BJ (cell line): ENCODE data around the gene ALAS1. TPM values are rescaled to one million over a fixed set of nuclear protein-coding genes. Genes with fewer than 3 reads are reported as not detected.

Experiments
- CTCF ChIA-PET: fragments of 350-600 bp; formaldehyde crosslinking; extraction: SDS; loops from one replicate; lab custom pipeline; 2021; ENCODE audit warnings: antibody characterized with exemption, inconsistent platforms; lab: Yijun Ruan, JAX
- POLR2A ChIA-PET: fragments of 300-600 bp; sonication (Branson Sonifier 250); formaldehyde crosslinking; extraction: SDS; loops from one replicate; lab custom pipeline; 2021; ENCODE audit warnings: antibody characterized with exemption; lab: Charles Lee
- DNase-seq: peaks from one replicate; pipeline ENCODE4 v3.0.0-alpha.2; 2011; ENCODE audit warnings: low read depth
- H3K27me3 ChIP-seq: 2 replicates; pipeline ENCODE4 v1.6.0; 2011; ENCODE audit warnings: low read length; ENCODE audit not compliant: control insufficient read depth, insufficient read depth
- H3K36me3 ChIP-seq: 2 replicates; pipeline ENCODE4 v1.5.1; 2011; ENCODE audit warnings: low read length; ENCODE audit not compliant: control insufficient read depth, insufficient read depth
- H3K4me3 ChIP-seq: 2 replicates; pipeline ENCODE4 v1.5.1; 2011; ENCODE audit warnings: low read depth, mild to moderate bottlenecking, control low read depth, low read length
- polyA plus RNA-seq: library from polyadenylated mRNA; depleted of rRNA; stranded (reverse); fragments of >200 nt; gene quantifications from 2 replicates; pipeline ENCODE4 v1.2.3, GENCODE V29; 2011
- TF ChIP-seq, protein P1 (sequence below): IDR thresholded peaks from 2 replicates; pipeline ENCODE4 v1.5.1; 2011; ENCODE audit warnings: low read depth, mild to moderate bottlenecking, control low read depth, inconsistent platforms, low read length, moderate library complexity; ENCODE audit not compliant: insufficient read depth

The ALAS1 gene
- polyA plus RNA-seq, 1 experiment: 51.7 TPM

- Histone ChIP-seq H3K27me3 (no peaks in the 10 kb centered on the region), H3K36me3 (peaks cover 37% of the 10 kb centered on the region), H3K4me3 (no peak overlapping the region)
- POLR2A ChIA-PET: interaction anchor here (0.6 kb wide), 1 partner anchor 16 kb away, joined by 7 read pairs; no protein-coding TSS in a partner anchor
- CTCF ChIA-PET: interaction anchor here (1.2 to 1.3 kb wide), 2 partner anchors 15 to 17 kb away, joined by 3 to 6 read pairs; partner anchors contain the start of gene TWF2
- no peak for DNase-seq
- TF ChIP-seq, protein P1, sequence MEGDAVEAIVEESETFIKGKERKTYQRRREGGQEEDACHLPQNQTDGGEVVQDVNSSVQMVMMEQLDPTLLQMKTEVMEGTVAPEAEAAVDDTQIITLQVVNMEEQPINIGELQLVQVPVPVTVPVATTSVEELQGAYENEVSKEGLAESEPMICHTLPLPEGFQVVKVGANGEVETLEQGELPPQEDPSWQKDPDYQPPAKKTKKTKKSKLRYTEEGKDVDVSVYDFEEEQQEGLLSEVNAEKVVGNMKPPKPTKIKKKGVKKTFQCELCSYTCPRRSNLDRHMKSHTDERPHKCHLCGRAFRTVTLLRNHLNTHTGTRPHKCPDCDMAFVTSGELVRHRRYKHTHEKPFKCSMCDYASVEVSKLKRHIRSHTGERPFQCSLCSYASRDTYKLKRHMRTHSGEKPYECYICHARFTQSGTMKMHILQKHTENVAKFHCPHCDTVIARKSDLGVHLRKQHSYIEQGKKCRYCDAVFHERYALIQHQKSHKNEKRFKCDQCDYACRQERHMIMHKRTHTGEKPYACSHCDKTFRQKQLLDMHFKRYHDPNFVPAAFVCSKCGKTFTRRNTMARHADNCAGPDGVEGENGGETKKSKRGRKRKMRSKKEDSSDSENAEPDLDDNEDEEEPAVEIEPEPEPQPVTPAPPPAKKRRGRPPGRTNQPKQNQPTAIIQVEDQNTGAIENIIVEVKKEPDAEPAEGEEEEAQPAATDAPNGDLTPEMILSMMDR: no peak
Observed at GRCh38 chr3:52253314-52254304, 55.6 kb downstream of the ALAS1 start.

DNA sequence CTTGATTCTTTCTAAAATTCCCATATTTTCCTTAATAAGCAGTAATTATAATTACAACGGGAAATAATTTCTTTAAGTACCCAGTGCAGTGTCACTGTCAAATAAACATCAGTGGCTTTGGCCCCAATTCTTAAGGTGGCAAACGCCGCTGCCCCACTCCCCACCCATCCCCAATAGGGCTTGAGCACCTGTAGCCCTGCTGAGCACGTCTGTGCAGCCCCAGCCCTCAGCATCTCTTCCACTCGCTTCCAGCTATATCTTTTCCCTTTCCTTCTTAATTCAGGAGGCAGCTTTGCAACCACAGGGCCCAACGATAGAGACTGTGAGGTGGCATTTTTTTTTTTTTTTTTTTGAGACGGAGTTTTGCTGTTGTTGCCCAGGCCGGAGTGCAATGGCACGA, 56.6 kb downstream of the ALAS1 start:
- peaks cover 35% of the 10 kb centered on the region for H3K36me3 ChIP-seq
- POLR2A ChIA-PET: no interaction called here
- DNase-seq: no peak
- H3K27me3 ChIP-seq: no peaks in the 10 kb centered on the region
- no peak overlapping the region for H3K4me3 ChIP-seq
- CTCF ChIA-PET: interaction anchor here (1.2 kb wide), 1 partner anchor 16 kb away, joined by 3 read pairs; the partner anchor contains the start of gene TWF2
- TF ChIP-seq, protein P1: no peak

DNA sequence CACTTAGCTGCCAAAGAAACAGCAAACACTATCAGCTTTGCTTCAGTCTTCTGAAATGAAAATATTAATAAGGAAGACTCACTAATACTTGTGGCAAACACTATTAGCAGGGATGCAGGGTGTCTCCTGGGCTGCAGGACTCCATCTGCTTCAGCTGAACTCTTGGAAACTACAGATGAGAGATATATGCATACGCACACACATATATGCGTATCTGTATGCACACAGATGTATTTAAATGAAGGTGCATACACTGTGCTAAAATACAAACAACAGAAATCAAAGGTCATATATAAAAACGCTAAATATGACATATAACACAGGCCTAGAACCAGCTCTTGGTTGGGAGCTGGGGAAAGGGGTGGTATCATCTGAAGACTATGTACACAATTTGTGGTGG, 58.2 kb downstream of the ALAS1 start:
- Histone ChIP-seq H3K4me3 (no peak overlapping the region), H3K36me3 (peaks cover 31% of the 10 kb centered on the region), H3K27me3 (no peaks in the 10 kb centered on the region)
- no peak for DNase-seq
- CTCF ChIA-PET: interaction anchor here (0.6 to 1.7 kb wide), 2 partner anchors 11 to 84 kb away, joined by 3 to 5 read pairs; no protein-coding TSS in a partner anchor
- POLR2A ChIA-PET: no interaction called here
- TF ChIP-seq, protein P1: no peak

DNA sequence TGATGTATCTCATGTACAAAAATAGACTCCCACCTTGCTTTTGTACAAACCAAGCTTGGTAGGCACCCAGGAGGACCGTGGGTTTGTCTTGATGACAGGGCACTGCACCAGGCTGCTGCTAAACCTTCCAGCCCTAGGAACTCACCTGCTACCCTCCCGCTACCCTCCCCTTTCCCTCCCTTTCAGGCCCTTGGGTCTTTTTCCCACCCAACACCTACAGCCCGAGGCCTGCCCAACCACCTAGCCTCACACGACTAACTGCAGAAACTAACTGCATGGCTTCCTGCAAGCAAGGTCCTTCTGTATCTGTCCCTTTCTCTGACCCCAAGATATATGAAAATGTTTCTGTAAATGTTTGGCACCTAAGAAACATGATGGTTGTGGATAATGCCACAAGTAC, 58.7 kb downstream of the ALAS1 start:
- Histone ChIP-seq H3K4me3 (no peak overlapping the region), H3K36me3 (peaks cover 31% of the 10 kb centered on the region), H3K27me3 (no peaks in the 10 kb centered on the region)
- TF ChIP-seq, protein P1: no peak
- DNase-seq: no peak
- CTCF ChIA-PET: interaction anchor here (1.7 kb wide), 1 partner anchor 11 kb away, joined by 5 read pairs; no protein-coding TSS in a partner anchor
- POLR2A ChIA-PET: no interaction called here

GRCh38 chr3:52257911-52258310, 60.0 kb downstream of the ALAS1 start:
- Histone ChIP-seq H3K4me3 (no peak overlapping the region), H3K27me3 (no peaks in the 10 kb centered on the region), H3K36me3 (peaks cover 34% of the 10 kb centered on the region)
- ChIA-PET POLR2A (no interaction called here), CTCF (interaction anchor here (1.7 kb wide), 1 partner anchor 19 kb away, joined by 4 read pairs; no protein-coding TSS in a partner anchor)
- TF ChIP-seq, protein P1: no peak
- DNase-seq: no peak
